ENCODE results near the gene PSMA5.

PSMA5 gene

DNA sequence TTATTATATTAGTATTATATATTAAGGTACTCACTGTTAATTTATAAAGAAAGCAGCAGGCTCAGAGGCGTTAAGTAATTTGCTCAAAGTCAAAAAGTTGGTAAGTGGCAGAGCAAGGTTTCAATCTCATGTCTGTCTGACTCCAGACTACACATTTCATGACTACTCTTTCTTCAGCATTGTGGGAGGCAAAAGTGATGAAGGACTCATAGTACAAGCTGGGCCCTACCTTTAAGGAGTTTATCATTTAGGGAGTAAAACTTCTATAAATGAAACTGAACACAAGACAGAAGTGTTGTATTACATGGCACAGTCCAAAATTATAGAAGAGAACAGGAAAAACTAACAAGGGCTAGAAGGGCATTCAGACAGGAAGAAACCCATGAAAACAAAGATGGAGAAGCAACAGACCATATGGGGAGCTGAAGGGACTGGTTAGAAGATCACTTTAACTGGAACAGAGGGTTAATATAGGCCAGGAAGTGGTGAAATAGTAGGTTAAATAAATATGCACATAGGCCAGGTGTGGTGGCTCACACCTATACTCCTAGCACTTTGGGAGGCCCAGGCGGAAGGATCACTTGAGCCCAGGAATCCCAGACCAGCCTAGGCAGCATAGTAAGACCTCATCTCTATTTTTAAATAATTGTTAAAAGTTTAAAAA, 40.1 kb downstream of the PSMA5 start:
- TF ChIP-seq CTCF (conservative IDR thresholded peaks at IDR 0.05; ENCODE audit: low read depth, low read length) = no peak
- no peak overlapping the region for H3K4me3 ChIP-seq (ENCODE audit: low read depth, low read length)
- DNase-seq (ENCODE audit: low read depth) = no peak

DNA sequence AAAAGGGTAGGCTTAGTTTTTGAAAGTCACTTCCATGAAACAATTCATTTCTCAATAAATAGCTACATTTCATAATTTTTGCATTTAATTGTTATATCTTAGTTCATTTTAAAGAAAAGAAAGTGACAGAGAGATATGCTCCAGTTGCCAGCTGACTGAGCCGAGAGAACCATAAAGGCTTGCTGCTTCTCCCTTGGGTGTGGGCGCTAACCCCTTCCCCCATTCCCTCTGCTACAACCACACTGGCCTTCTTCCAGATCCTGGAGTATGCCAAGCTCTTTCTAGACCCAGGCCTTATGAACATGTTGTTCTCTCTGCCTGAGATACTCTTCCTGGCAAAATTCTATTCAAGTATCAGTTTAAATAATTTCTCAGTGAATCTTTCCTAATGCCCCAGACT, 40.8 kb downstream of the PSMA5 start:
- no peak overlapping the region for H3K4me3 ChIP-seq (ENCODE audit: low read depth, low read length)
- TF ChIP-seq CTCF (conservative IDR thresholded peaks at IDR 0.05; ENCODE audit: low read depth, low read length) = no peak
- DNase-seq (ENCODE audit: low read depth) = no peak

GRCh38 chr1:109383854-109384253, 42.4 kb downstream of the PSMA5 start:
- H3K4me3 ChIP-seq (ENCODE audit: low read depth, low read length) = no peak overlapping the region
- TF ChIP-seq CTCF (conservative IDR thresholded peaks at IDR 0.05; ENCODE audit: low read depth, low read length) = no peak
- no peak for DNase-seq (ENCODE audit: low read depth)

DNA sequence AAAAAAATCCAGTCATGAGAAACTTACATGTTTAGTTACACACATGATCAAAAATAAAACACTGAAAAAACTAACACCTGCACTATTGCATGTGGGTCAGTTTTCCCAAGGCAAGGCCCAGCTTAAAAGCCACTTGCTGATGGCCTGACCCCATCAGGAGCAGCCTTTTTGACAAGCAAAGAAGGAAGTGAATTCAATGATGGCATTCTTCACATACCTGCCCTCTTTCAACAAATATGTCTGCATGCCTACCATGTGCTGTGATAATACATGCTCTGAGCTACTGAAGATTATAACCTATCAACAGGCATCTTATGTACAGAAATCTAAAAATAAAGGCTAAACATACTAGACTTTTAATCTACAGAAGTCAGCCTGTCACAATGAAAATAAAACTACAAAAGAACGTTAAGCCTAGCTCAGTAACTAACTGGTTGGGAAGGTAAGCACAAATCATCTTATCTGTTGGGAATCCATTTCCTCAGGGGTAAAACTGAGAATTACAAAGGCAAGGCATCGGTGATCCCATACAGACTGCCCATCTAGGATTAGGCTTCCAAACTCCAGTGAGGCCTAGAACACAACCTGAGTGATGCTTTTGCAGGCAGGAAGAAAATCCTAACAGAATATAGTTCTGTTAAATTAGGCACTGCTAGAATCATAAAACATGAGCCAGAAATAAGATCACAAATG, 43.0 kb downstream of the PSMA5 start:
- TF ChIP-seq CTCF (conservative IDR thresholded peaks at IDR 0.05; ENCODE audit: low read depth, low read length) = no peak
- no peak overlapping the region for H3K4me3 ChIP-seq (ENCODE audit: low read depth, low read length)
- DNase-seq (ENCODE audit: low read depth) = no peak

- TF ChIP-seq CTCF (conservative IDR thresholded peaks at IDR 0.05; ENCODE audit: low read depth, low read length) = no peak
- H3K4me3 ChIP-seq (ENCODE audit: low read depth, low read length) = no peak overlapping the region
- DNase-seq (ENCODE audit: low read depth) = no peak
Observed at GRCh38 chr1:109381573-109381972, 44.7 kb downstream of the PSMA5 start.

DNA sequence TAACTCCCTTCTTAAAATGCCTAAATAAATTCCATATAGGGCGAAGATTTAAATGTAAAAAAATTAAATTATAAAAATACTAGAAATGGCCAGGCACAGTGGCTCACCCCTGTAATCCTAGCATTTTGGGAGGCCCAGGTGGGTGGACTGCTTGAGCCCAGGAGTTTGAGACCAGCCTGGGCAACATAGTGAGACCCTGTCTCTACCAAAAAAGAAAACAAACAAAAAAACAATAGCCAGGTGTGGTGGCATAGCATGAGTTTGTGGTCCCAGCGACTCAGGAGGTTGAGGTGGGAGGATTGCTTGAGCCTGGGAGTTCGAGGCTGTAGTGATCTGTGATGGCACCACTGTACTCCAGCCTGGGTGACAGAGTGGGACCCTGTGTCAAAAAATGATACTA, 46.3 kb downstream of the PSMA5 start:
- DNase-seq (ENCODE audit: low read depth) = no peak
- H3K4me3 ChIP-seq (ENCODE audit: low read depth, low read length) = no peak overlapping the region
- TF ChIP-seq CTCF (conservative IDR thresholded peaks at IDR 0.05; ENCODE audit: low read depth, low read length) = no peak

DNA sequence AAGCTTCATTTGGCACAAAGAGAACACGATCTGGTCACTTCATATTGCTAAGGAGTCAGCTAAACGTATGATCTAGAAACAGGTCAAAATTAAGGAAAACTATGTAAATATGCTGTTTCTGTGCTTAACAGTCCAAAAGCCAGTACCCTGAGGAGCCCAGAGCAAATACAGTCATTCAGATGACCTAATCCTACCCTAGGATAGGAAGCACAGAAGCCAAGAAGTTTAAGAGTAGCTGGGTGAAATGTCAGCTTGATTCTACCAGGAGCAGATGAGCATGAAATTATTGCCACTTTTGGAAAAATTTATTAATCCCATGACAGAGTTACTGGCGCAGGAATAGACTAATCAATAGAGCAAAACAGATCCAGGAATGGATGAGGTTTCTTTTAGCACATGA, 46.8 kb downstream of the PSMA5 start:
- DNase-seq (ENCODE audit: low read depth) = peak; percentile 49
- no peak for TF ChIP-seq CTCF (conservative IDR thresholded peaks at IDR 0.05; ENCODE audit: low read depth, low read length)
- H3K4me3 ChIP-seq (ENCODE audit: low read depth, low read length) = no peak overlapping the region

All from choroid plexus epithelial cell (primary cell).